SK-N-SH (cell line): ENCODE data around the gene TCHHL1.

Experiments used
- RFX5 ChIP-seq: IDR thresholded peaks from 2 replicates; pipeline ENCODE4 v1.6.1; 2012; ENCODE audit warnings: mild to moderate bottlenecking, improper control_type of control experiment, low read length
- YY1 ChIP-seq: IDR thresholded peaks from 2 replicates; pipeline ENCODE4 v1.4.0; 2012; ENCODE audit warnings: low read depth, mild to moderate bottlenecking
- TF ChIP-seq, protein P1 (sequence below): IDR thresholded peaks from 2 replicates; pipeline ENCODE4 v1.4.0; 2012; ENCODE audit warnings: low read depth
- TF ChIP-seq, protein P2 (sequence below): fragments of 150-350 bp; IDR thresholded peaks from 2 replicates; pipeline ENCODE4 v1.6.1; 2017; ENCODE audit warnings: antibody characterized with exemption, low read length, low read depth, borderline replicate concordance
- TF ChIP-seq, protein P3 (sequence below): fragments of 200-600 bp; sonication (generic); IDR thresholded peaks from 2 replicates; pipeline ENCODE4 v1.6.1; 2017; ENCODE audit warnings: antibody characterized with exemption, mild to moderate bottlenecking, moderate library complexity

GRCh38 chr1:152104854-152105253 lies 16.0 kb upstream of the TCHHL1 start:
- TF ChIP-seq, protein P1, sequence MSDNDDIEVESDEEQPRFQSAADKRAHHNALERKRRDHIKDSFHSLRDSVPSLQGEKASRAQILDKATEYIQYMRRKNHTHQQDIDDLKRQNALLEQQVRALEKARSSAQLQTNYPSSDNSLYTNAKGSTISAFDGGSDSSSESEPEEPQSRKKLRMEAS, result no peak
- TF ChIP-seq, protein P2, sequence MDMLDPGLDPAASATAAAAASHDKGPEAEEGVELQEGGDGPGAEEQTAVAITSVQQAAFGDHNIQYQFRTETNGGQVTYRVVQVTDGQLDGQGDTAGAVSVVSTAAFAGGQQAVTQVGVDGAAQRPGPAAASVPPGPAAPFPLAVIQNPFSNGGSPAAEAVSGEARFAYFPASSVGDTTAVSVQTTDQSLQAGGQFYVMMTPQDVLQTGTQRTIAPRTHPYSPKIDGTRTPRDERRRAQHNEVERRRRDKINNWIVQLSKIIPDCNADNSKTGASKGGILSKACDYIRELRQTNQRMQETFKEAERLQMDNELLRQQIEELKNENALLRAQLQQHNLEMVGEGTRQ, result no peak
- TF ChIP-seq, protein P3, sequence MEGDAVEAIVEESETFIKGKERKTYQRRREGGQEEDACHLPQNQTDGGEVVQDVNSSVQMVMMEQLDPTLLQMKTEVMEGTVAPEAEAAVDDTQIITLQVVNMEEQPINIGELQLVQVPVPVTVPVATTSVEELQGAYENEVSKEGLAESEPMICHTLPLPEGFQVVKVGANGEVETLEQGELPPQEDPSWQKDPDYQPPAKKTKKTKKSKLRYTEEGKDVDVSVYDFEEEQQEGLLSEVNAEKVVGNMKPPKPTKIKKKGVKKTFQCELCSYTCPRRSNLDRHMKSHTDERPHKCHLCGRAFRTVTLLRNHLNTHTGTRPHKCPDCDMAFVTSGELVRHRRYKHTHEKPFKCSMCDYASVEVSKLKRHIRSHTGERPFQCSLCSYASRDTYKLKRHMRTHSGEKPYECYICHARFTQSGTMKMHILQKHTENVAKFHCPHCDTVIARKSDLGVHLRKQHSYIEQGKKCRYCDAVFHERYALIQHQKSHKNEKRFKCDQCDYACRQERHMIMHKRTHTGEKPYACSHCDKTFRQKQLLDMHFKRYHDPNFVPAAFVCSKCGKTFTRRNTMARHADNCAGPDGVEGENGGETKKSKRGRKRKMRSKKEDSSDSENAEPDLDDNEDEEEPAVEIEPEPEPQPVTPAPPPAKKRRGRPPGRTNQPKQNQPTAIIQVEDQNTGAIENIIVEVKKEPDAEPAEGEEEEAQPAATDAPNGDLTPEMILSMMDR, result no peak
- TF ChIP-seq YY1, result no peak
- TF ChIP-seq RFX5, result no peak
